Measurements from ENCODE around the gene ASTN2.

The ASTN2 gene

DNA sequence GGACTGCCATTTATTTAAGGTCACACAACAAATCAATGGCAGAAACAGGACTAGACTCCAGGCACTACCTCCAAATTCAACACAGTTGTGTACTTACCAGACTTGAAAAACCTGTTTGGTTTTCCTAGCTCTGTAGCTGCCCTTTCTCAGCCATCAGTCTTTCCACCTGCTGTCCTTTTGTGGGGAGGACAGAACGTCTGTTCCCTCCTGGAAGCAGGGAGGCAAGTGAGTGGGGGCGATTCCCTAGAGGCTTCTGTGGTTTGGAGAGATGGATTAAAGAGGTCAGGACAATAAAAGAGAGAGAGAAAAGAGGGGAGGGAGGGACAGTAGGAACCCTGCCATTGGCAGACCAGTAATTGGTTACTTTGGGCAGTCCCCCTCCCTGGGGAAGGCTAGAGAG lies 14.7 kb downstream of the ASTN2 start:
- no peak for DNase-seq (ENCODE audit: low read depth)
- no peak for TF ChIP-seq POLR2A (IDR thresholded peaks at IDR 0.05; ENCODE audit: extremely low read depth, insufficient read length)
- TF ChIP-seq, protein P1, sequence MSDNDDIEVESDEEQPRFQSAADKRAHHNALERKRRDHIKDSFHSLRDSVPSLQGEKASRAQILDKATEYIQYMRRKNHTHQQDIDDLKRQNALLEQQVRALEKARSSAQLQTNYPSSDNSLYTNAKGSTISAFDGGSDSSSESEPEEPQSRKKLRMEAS (IDR thresholded peaks at IDR 0.05; ENCODE audit: low read depth, low read length): no peak
- no peak for TF ChIP-seq CTCF (IDR thresholded peaks at IDR 0.05; ENCODE audit: low read depth, low read length)
- TF ChIP-seq MYC (IDR thresholded peaks at IDR 0.05; ENCODE audit: low read depth, low read length): no peak

DNA sequence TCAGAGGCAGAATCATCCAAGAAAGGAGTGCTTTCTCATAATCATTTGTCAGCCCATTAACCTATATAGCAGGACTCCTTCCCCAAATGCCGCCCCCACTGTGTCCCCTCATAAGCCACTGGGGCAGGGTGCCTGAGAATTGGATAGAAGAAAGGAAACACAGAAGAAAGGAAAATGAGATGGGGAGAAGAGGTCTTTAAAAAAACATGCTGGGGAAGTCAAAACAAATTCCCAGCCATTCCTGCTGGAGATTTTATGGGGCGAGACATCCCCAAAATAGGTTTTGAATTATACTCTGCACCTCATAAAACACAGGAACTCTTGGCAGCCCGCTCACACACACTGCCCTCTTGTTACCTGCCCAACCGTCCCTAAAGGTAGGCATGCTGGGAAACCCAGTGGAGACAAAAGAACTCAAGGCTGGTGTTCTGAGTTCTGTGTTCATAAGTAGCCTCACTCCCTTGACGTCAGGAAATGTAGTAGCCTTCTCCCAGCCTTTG lies 19.7 kb downstream of the ASTN2 start:
- DNase-seq (ENCODE audit: low read depth): no peak
- H3K4me3 ChIP-seq (ENCODE audit: low read depth, low read length): no peak overlapping the region
- no peak for TF ChIP-seq POLR2A (IDR thresholded peaks at IDR 0.05; ENCODE audit: extremely low read depth, insufficient read length)
- TF ChIP-seq CTCF (IDR thresholded peaks at IDR 0.05; ENCODE audit: low read depth, low read length): no peak
- TF ChIP-seq MYC (IDR thresholded peaks at IDR 0.05; ENCODE audit: low read depth, low read length): no peak
- TF ChIP-seq, protein P1 (IDR thresholded peaks at IDR 0.05; ENCODE audit: low read depth, low read length): no peak

More for the DNA sequence above, 14.7 kb downstream of the ASTN2 start:
- no peak overlapping the region for H3K4me3 ChIP-seq (ENCODE audit: low read depth, low read length)

DNA sequence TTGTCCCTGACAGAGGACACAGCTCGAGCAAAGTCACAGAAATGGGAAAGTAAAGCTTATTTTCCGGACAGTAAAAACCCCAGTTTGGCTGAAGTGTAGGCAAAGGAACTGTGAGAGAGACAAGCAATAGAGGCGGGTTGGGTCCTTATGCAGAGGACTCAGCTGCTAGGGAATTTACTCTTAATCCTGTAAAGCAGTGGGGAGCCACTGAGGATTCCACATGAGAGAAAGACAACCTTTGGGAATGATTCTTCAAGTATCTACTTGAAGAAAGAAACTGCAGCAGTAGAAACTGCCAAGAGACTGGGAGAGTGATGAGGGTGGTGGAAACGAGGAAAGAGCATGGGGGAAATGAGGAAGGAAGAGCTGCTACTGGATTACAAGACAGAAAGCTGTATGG lies 20.2 kb downstream of the ASTN2 start:
- DNase-seq (ENCODE audit: low read depth): no peak
- TF ChIP-seq CTCF (IDR thresholded peaks at IDR 0.05; ENCODE audit: low read depth, low read length): no peak
- TF ChIP-seq MYC (IDR thresholded peaks at IDR 0.05; ENCODE audit: low read depth, low read length): no peak
- TF ChIP-seq, protein P1 (IDR thresholded peaks at IDR 0.05; ENCODE audit: low read depth, low read length): no peak
- no peak for TF ChIP-seq POLR2A (IDR thresholded peaks at IDR 0.05; ENCODE audit: extremely low read depth, insufficient read length)
- H3K4me3 ChIP-seq (ENCODE audit: low read depth, low read length): no peak overlapping the region

DNA sequence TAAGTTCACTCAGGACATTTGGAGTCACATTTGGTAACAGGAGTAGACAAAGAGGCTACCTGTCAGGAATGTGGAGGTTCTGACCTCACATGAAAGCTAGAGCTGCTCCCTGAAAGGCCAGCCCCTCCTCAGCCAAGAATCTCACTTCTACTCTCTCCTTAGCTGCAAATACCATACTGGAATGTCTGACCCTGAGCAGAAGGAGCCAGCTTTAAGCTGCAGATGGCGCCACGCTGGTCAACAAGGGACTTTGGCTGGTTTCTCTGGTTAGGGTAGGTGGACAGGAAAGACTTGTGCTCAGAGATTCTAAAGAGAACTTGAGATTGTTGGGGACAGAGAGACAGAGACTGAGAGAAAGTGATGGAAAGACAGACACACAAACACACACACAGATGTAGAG lies 21.9 kb downstream of the ASTN2 start:
- DNase-seq (ENCODE audit: low read depth): no peak
- H3K4me3 ChIP-seq (ENCODE audit: low read depth, low read length): no peak overlapping the region
- TF ChIP-seq POLR2A (IDR thresholded peaks at IDR 0.05; ENCODE audit: extremely low read depth, insufficient read length): no peak
- no peak for TF ChIP-seq MYC (IDR thresholded peaks at IDR 0.05; ENCODE audit: low read depth, low read length)
- TF ChIP-seq, protein P1 (IDR thresholded peaks at IDR 0.05; ENCODE audit: low read depth, low read length): no peak
- no peak for TF ChIP-seq CTCF (IDR thresholded peaks at IDR 0.05; ENCODE audit: low read depth, low read length)

DNA sequence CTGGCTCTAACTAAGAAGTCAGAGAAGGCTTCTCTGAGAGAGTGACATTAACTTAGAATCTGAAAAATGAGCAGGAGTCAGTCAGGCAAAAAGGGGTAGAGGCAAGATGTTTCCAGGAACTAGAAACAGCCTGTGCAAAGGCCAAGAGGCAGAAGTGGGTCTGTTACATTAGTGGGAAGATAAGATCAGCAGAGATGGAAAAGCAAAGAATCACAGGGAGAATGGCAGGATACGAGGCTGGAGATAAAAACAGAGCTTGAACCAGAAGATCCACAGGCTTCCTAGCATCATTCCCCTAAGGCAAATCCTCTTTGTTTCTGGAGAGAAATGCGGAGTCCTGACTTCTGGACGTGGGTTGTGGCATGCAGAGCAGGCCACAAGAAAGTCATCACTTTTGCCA lies 27.4 kb downstream of the ASTN2 start:
- DNase-seq (ENCODE audit: low read depth): no peak
- no peak overlapping the region for H3K4me3 ChIP-seq (ENCODE audit: low read depth, low read length)
- TF ChIP-seq CTCF (IDR thresholded peaks at IDR 0.05; ENCODE audit: low read depth, low read length): no peak
- no peak for TF ChIP-seq POLR2A (IDR thresholded peaks at IDR 0.05; ENCODE audit: extremely low read depth, insufficient read length)
- TF ChIP-seq MYC (IDR thresholded peaks at IDR 0.05; ENCODE audit: low read depth, low read length): no peak
- TF ChIP-seq, protein P1 (IDR thresholded peaks at IDR 0.05; ENCODE audit: low read depth, low read length): no peak
